Panc1 (cell line): ENCODE measurements around the gene ZNF804A. TPM values are rescaled to one million over a fixed set of nuclear protein-coding genes. Genes with fewer than 3 reads are reported as not detected.

Experiments used
- ATAC-seq: fragments of 200-7000 bp; cut with Tn5 transposase; 2 replicates; pipeline ENCODE4 v1.9.1; 2020; ENCODE audit warnings: mild to moderate bottlenecking, moderate library complexity
- BruUV-seq: library from RNA; stranded (reverse); fragments of 400-500 nt; replicated peaks from 2 replicates; lab custom pipeline; 2021; lab: Mats Ljungman, UMichigan
- CTCF ChIA-PET: fragments of 300-600 bp; sonication (Branson Sonifier 250); formaldehyde crosslinking; loops from one replicate; lab custom pipeline; 2022; ENCODE audit warnings: antibody characterized with exemption; lab: Charles Lee
- POLR2A ChIA-PET: fragments of 300-600 bp; sonication (Branson Sonifier 250); formaldehyde crosslinking; loops from one replicate; lab custom pipeline; 2022; ENCODE audit warnings: antibody characterized with exemption; lab: Charles Lee
- DNase-seq: peaks from one replicate; pipeline ENCODE4 v3.0.0-alpha.2; 2010; ENCODE audit warnings: low read depth, low spot score
- H3K27ac ChIP-seq: 2 replicates; pipeline ENCODE4 v1.5.1; 2011; ENCODE audit warnings: mild to moderate bottlenecking, low read length, inconsistent platforms
- H3K27me3 ChIP-seq: fragments of 200-500 bp; sonication (Bioruptor generic); 2 replicates; pipeline ENCODE4 v1.6.0; 2014; ENCODE audit warnings: low read length, inconsistent platforms; ENCODE audit not compliant: control insufficient read depth, insufficient read depth
- H3K36me3 ChIP-seq: fragments of 200-500 bp; sonication (Bioruptor generic); 2 replicates; pipeline ENCODE4 v1.5.1; 2014; ENCODE audit warnings: inconsistent platforms, mild to moderate bottlenecking, low read length, moderate library complexity; ENCODE audit not compliant: control insufficient read depth, insufficient read depth
- H3K4me1 ChIP-seq: 2 replicates; pipeline ENCODE4 v1.5.1; 2011; ENCODE audit warnings: inconsistent platforms, mild to moderate bottlenecking, low read length, moderate library complexity; ENCODE audit not compliant: control insufficient read depth, insufficient read depth
- H3K4me3 ChIP-seq, 2 experiments: 2 replicates each; pipeline ENCODE4 v1.5.1; 2011 to 2012; ENCODE audit warnings: low read depth in 2 of 2, low read length in 2 of 2, mild to moderate bottlenecking in 2 of 2, inconsistent platforms in 1 of 2, moderate library complexity in 1 of 2
- H3K9me3 ChIP-seq: fragments of 200-500 bp; sonication (Bioruptor generic); 2 replicates; pipeline ENCODE4 v1.5.1; 2014; ENCODE audit warnings: low read depth, mild to moderate bottlenecking, inconsistent platforms, low read length, moderate library complexity; ENCODE audit not compliant: control insufficient read depth, insufficient read depth
- POLR2AphosphoS5 ChIP-seq: IDR thresholded peaks from 2 replicates; pipeline ENCODE4 v1.6.1; 2012; ENCODE audit warnings: mild to moderate bottlenecking, low read depth, low read length, moderate library complexity
- SIN3A ChIP-seq: IDR thresholded peaks from 2 replicates; pipeline ENCODE4 v1.6.1; 2012; ENCODE audit warnings: low read depth, mild to moderate bottlenecking, low read length, moderate library complexity, borderline replicate concordance; ENCODE audit not compliant: insufficient read depth
- TCF7L2 ChIP-seq: IDR thresholded peaks from 2 replicates; pipeline ENCODE4 v1.6.1; 2011; ENCODE audit warnings: mild to moderate bottlenecking, low read depth, low read length, inconsistent platforms
- in situ Hi-C: cut with HindIII; loops from 2 replicates; pipeline ENCODE4 v1.10.0; 2016; ENCODE audit warnings: low sequenced_read_pairs, low pct_unique_long_range_greater_than_20kb
- intact Hi-C: fragments of 100-400 bp; cut with micrococcal nuclease; formaldehyde crosslinking; loops from one replicate; pipeline ENCODE4 v1.10.0; 2022; ENCODE audit not compliant: unreplicated experiment
- total RNA-seq: library from RNA; stranded (reverse); gene quantifications from one replicate; pipeline ENCODE4 v1.2.1, GENCODE V29; 2021; ENCODE audit not compliant: unreplicated experiment
- TF ChIP-seq, protein P1 (sequence below): fragments of 450-650 bp; IDR thresholded peaks from 2 replicates; pipeline ENCODE4 v1.5.1; 2017; ENCODE audit warnings: mild to moderate bottlenecking
- TF ChIP-seq, protein P2 (sequence below), 2 experiments: IDR thresholded peaks; 2 replicates each; pipeline ENCODE4 v1.6.1; 2011 to 2012; ENCODE audit warnings: low read depth in 2 of 2, control low read depth in 1 of 2, low read length in 1 of 2, mild to moderate bottlenecking in 1 of 2, moderate library complexity in 1 of 2; ENCODE audit not compliant: insufficient read depth in 1 of 2

The ZNF804A gene
- total RNA-seq, 1 experiment from 2014 or later = 2.2 TPM

DNA sequence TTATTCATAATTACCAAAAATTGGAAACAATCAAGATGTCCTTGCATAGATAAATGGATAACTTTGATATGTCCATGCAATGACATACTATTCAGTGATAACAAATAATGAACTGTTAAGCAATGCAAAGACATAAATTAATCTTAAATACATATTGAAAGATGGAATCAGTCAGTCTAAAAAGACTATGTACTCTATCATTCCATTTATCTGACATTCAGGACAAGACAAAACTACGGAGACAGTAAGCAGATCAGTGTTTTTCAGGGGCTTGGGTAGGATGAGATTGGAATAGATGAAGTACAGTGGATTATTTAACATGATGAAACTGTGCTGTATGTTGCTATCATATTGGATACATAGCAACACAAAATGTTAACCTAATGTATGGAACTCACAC, 21.3 kb upstream of the ZNF804A start:
- DNase-seq (no peak), ATAC-seq (no peak)
- in situ Hi-C loops = no loop called here
- Histone ChIP-seq H3K27me3 (no peaks in the 10 kb centered on the region), H3K4me1 (no peaks in the 10 kb centered on the region), H3K36me3 (no peaks in the 10 kb centered on the region), H3K27ac (no peak overlapping the region), H3K9me3 (no peaks in the 10 kb centered on the region), H3K4me3 (no peak overlapping the region)
- intact Hi-C loops = no loop called here
- no peak for TF ChIP-seq TCF7L2
- TF ChIP-seq, protein P1, sequence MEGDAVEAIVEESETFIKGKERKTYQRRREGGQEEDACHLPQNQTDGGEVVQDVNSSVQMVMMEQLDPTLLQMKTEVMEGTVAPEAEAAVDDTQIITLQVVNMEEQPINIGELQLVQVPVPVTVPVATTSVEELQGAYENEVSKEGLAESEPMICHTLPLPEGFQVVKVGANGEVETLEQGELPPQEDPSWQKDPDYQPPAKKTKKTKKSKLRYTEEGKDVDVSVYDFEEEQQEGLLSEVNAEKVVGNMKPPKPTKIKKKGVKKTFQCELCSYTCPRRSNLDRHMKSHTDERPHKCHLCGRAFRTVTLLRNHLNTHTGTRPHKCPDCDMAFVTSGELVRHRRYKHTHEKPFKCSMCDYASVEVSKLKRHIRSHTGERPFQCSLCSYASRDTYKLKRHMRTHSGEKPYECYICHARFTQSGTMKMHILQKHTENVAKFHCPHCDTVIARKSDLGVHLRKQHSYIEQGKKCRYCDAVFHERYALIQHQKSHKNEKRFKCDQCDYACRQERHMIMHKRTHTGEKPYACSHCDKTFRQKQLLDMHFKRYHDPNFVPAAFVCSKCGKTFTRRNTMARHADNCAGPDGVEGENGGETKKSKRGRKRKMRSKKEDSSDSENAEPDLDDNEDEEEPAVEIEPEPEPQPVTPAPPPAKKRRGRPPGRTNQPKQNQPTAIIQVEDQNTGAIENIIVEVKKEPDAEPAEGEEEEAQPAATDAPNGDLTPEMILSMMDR = no peak
- TF ChIP-seq, protein P2, sequence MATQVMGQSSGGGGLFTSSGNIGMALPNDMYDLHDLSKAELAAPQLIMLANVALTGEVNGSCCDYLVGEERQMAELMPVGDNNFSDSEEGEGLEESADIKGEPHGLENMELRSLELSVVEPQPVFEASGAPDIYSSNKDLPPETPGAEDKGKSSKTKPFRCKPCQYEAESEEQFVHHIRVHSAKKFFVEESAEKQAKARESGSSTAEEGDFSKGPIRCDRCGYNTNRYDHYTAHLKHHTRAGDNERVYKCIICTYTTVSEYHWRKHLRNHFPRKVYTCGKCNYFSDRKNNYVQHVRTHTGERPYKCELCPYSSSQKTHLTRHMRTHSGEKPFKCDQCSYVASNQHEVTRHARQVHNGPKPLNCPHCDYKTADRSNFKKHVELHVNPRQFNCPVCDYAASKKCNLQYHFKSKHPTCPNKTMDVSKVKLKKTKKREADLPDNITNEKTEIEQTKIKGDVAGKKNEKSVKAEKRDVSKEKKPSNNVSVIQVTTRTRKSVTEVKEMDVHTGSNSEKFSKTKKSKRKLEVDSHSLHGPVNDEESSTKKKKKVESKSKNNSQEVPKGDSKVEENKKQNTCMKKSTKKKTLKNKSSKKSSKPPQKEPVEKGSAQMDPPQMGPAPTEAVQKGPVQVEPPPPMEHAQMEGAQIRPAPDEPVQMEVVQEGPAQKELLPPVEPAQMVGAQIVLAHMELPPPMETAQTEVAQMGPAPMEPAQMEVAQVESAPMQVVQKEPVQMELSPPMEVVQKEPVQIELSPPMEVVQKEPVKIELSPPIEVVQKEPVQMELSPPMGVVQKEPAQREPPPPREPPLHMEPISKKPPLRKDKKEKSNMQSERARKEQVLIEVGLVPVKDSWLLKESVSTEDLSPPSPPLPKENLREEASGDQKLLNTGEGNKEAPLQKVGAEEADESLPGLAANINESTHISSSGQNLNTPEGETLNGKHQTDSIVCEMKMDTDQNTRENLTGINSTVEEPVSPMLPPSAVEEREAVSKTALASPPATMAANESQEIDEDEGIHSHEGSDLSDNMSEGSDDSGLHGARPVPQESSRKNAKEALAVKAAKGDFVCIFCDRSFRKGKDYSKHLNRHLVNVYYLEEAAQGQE (IDR thresholded peaks at IDR 0.05; ENCODE audit: insufficient read depth in 1 of 2, low read depth in 2 of 2, low read length in 1 of 2) = no peak
- no peak for TF ChIP-seq SIN3A
- no peak for TF ChIP-seq POLR2AphosphoS5
- ChIA-PET POLR2A (no interaction called here), CTCF (no interaction called here)
- no TSS peak for BruUV-seq

DNA sequence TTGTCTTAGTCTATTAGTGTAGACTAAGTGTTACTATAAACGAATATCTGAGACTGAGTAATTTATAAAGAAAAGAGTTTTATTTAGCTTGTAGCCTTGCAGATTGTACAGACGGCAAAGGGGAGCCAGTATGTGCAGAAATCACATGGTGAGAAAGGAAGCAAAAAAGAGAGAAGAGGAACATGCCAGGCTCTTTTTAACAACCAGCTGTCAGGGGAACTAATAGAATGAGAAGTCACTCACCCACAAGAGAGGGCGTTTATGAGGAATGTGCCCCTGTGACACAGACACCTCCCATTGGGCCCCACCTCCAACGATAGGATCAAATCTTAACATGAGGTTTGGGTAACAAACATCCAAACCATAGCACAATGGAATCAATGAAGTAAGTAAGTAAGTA, 20.6 kb upstream of the ZNF804A start:
- BruUV-seq = no TSS peak
- TF ChIP-seq, protein P1 = no peak
- TF ChIP-seq SIN3A (no peak), TCF7L2 (no peak), POLR2AphosphoS5 (no peak)
- TF ChIP-seq, protein P2 (IDR thresholded peaks at IDR 0.05; ENCODE audit: insufficient read depth in 1 of 2, low read depth in 2 of 2, low read length in 1 of 2) = no peak
- intact Hi-C loops = no loop called here
- Histone ChIP-seq H3K4me1 (no peaks in the 10 kb centered on the region), H3K9me3 (no peaks in the 10 kb centered on the region), H3K27me3 (no peaks in the 10 kb centered on the region), H3K4me3 (no peak overlapping the region), H3K36me3 (no peaks in the 10 kb centered on the region), H3K27ac (no peak overlapping the region)
- no peak for ATAC-seq
- DNase-seq = no peak
- in situ Hi-C loops = no loop called here
- CTCF ChIA-PET = no interaction called here
- POLR2A ChIA-PET = no interaction called here
